Skeletal muscle tissue (tissue), 4 donors: ENCODE measurements around the gene UBQLN4. TPM values are rescaled to one million over a fixed set of nuclear protein-coding genes. Genes with fewer than 3 reads are reported as not detected.
"Not testable (repeated sequence)": the region's sequence is repeated elsewhere in the genome, so short reads cannot be mapped to it uniquely, and the experiment has no call there.

Source experiments
- H3K27ac ChIP-seq: one replicate; pipeline ENCODE4 v1.7.0; 2013; ENCODE audit warnings: mild to moderate bottlenecking, low read depth, low read length, inconsistent platforms
- H3K27me3 ChIP-seq, 3 donors: one replicate each; pipeline ENCODE4 v1.7.0; 2013; ENCODE audit warnings: low read length in 3 of 3; ENCODE audit not compliant: control insufficient read depth in 3 of 3, insufficient read depth in 3 of 3
- H3K36me3 ChIP-seq, 3 donors: one replicate each; pipeline ENCODE4 v1.7.0; 2013; ENCODE audit warnings: low read length in 3 of 3; ENCODE audit not compliant: control insufficient read depth in 3 of 3, insufficient read depth in 3 of 3
- H3K4me1 ChIP-seq, 3 donors: one replicate each; pipeline ENCODE4 v1.7.0; 2013; ENCODE audit warnings: low read length in 3 of 3, mild to moderate bottlenecking in 3 of 3; ENCODE audit not compliant: control insufficient read depth in 3 of 3, insufficient read depth in 3 of 3
- H3K4me3 ChIP-seq, 3 donors: one replicate each; pipeline ENCODE4 v1.7.0; 2013; ENCODE audit warnings: low read length in 3 of 3
- H3K9ac ChIP-seq, 3 donors: one replicate each; pipeline ENCODE4 v1.7.0; 2013; ENCODE audit warnings: low read length in 3 of 3, mild to moderate bottlenecking in 3 of 3, moderate library complexity in 2 of 3, low read depth in 1 of 3
- H3K9me3 ChIP-seq, 3 donors: one replicate each; pipeline ENCODE4 v1.7.0; 2013; ENCODE audit warnings: low read length in 3 of 3; ENCODE audit not compliant: control insufficient read depth in 3 of 3
- total RNA-seq: library from RNA; depleted of rRNA; stranded (reverse); fragments of >200 nt; gene quantifications from one replicate; pipeline ENCODE4 v1.2.3, GENCODE V29; 2014
- donor health status: Osteomylitis.

The UBQLN4 gene
- total RNA-seq, 1 donor from 2014 or later: 15.7 TPM

DNA sequence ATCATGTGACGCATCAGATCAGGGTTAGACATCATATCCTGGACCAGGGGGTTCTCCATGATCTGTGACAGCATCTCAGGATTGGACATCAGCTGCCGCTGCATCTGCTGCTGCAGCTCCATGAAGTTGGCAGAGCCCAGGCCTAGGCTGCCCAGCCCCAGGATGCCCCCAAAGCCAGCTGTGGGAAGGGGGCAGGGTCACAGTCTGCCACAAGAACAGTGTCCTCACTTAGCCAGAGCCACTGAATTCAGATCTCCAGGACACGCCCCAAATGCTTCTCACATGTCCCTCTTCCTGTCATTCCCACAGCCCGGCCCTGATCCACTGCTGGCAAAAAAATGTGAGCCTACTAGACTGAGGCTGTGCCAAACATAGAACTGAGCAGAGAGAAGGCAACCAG is 3.2 kb downstream of the UBQLN4 start:
- Histone ChIP-seq H3K9me3 (no peaks in the 10 kb centered on the region), H3K4me1 (peaks cover 17 to 32% (median 19%) of the 10 kb centered on the region in 3 donors), H3K27me3 (no peaks in the 10 kb centered on the region), H3K9ac (no peak overlapping the region), H3K36me3 (peaks cover 10 to 25% (median 24%) of the 10 kb centered on the region in 3 donors), H3K27ac (peak overlapping the region; percentile 19), H3K4me3 (no peak overlapping the region)

DNA sequence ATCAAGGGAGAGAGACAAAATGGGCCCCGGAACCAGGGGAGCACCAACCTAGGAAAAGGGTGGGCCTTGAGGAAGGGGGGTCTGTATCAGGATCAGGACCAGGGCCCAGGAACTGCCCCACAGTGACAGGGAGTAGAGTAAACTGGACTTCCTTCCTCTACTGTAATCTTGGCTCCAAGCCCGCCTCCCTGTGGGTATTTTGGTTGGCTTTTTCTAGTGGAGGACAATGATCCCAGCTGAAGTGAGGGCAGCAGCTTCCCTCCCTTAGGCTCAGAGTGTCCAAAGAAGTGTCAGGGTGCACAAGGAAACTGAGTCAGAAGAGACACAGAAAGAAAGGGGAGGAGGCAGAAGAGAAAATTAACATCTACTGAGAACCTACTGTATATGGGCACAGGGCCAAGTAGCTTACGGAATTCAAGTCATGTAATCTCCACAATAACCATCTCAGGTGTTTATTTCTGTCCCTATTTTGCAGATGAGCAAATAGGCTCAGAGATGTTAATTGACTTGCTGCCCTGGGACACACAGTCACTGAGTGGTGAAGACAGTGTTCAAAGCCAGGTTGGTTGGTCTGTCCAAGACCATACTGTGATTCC is 4.8 kb downstream of the UBQLN4 start:
- Histone ChIP-seq H3K4me3 (no peak overlapping the region), H3K9ac (no peak overlapping the region), H3K27me3 (no peaks in the 10 kb centered on the region), H3K9me3 (no peaks in the 10 kb centered on the region), H3K36me3 (peaks cover 16 to 38% (median 32%) of the 10 kb centered on the region in 3 donors), H3K4me1 (peaks cover 10 to 20% (median 12%) of the 10 kb centered on the region in 3 donors), H3K27ac (no peak overlapping the region)

DNA sequence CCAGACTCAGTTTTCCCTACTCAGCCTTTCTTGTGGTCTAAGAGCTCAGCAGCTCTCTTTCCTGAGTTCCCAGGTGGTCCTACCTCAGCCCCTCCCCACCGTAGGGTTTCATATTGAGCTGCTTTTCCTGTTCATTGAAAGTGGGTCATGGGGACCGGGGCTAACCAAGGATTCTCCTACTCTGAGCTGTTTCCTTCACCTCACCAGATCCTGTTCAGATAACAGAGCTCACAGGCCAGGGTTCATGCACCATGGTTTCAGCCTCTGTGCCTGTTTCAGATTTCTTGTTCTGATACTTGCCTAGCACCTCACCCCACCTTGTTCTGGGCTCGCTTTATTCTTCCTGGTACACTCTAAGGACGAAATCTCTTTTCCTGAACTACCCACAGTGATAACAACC is 8.5 kb downstream of the UBQLN4 start:
- H3K27ac ChIP-seq: no peak overlapping the region
- H3K4me3 ChIP-seq: no peak overlapping the region
- H3K9me3 ChIP-seq: no peaks in the 10 kb centered on the region
- H3K36me3 ChIP-seq: peaks cover 33 to 65% (median 58%) of the 10 kb centered on the region in 3 donors
- H3K9ac ChIP-seq: peak overlapping the region in 1 of 3 donors; percentile 17
- peaks cover 0 to 2% (median under 1%) of the 10 kb centered on the region in 3 donors for H3K4me1 ChIP-seq
- H3K27me3 ChIP-seq: no peaks in the 10 kb centered on the region

- Histone ChIP-seq H3K4me3 (no peak overlapping the region), H3K27ac (no peak overlapping the region), H3K27me3 (no peaks in the 10 kb centered on the region), H3K4me1 (no peaks in the 10 kb centered on the region), H3K9ac (no peak overlapping the region), H3K9me3 (no peaks in the 10 kb centered on the region), H3K36me3 (peaks cover 32 to 50% (median 38%) of the 10 kb centered on the region in 3 donors)
Measured at GRCh38 chr1:156042828-156043227, 10.8 kb downstream of the UBQLN4 start.

DNA sequence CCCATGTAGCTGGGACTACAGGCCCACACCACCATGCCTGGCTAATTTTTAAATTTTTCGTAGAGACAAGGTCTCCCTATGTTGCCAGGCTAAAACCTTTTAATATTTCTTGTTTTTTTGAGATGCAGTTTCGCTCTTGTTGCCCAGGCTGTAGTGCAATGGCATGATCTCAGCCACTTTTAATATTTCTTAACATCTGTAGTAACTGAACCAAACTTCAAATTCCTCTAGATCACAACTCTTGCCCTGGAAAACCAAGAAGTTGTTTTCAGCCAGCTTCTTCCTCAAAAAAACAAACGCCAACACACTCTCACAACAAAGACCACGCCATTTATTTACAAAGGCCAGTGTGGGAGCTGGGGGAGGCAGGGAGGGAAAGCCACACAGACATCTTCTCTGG is 18.6 kb downstream of the UBQLN4 start:
- H3K27ac ChIP-seq, H3K36me3 ChIP-seq, H3K9me3 ChIP-seq, H3K4me1 ChIP-seq, H3K4me3 ChIP-seq, H3K9ac ChIP-seq, H3K27me3 ChIP-seq: not testable (repeated sequence)

DNA sequence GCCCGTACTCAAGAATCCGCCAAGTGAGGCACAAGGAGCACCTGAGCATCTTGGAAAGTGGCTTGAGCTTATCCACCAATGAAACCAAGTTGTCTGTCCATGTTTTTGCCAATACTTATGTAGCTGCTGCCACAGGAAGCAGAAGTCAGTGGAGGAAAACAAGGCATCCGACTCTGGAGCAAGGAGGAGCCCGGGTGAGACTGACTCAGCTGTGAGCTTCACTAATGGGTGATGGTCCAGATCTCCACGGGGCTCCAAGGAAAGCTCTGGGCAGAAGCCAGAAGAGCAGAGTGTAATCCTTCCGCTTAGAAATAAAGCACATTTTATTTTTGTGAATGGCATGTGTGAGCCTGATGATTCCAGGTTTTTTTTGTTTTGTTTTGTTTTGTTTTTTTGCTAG is 20.6 kb downstream of the UBQLN4 start:
- Histone ChIP-seq H3K4me3 (no peak overlapping the region), H3K9ac (no peak overlapping the region), H3K27me3 (no peaks in the 10 kb centered on the region), H3K4me1 (no peaks in the 10 kb centered on the region), H3K9me3 (no peaks in the 10 kb centered on the region), H3K36me3 (peaks cover 0 to 6% (median 2%) of the 10 kb centered on the region in 3 donors), H3K27ac (no peak overlapping the region)

DNA sequence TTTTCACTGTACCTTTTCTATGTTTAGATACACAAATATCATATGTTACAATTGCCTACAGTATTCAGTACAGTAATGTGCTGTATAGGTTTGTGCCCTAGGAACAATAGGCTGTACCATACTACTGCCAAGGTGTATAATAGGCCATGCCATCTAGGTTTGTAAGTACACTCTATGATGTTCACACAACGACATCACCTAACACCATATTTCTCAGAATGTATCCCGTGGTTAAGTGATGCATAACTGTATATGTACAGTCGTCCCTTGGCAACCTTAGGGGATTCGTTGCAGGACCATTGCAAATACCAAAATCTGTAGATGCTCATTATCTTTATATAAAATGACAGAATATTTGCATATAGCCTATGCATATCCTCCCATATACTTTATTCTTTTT is 27.0 kb downstream of the UBQLN4 start:
- no peaks in the 10 kb centered on the region for H3K4me1 ChIP-seq
- H3K9me3 ChIP-seq: no peaks in the 10 kb centered on the region
- peaks cover 0 to 2% (median 0%) of the 10 kb centered on the region in 3 donors for H3K27me3 ChIP-seq
- no peak overlapping the region for H3K9ac ChIP-seq
- no peaks in the 10 kb centered on the region for H3K36me3 ChIP-seq
- no peak overlapping the region for H3K27ac ChIP-seq
- no peak overlapping the region for H3K4me3 ChIP-seq

GRCh38 chr1:156025876-156026275 is 27.7 kb downstream of the UBQLN4 start:
- Histone ChIP-seq H3K9me3 (no peaks in the 10 kb centered on the region), H3K4me3 (no peak overlapping the region)

GRCh38 chr1:156024801-156025200 is 28.8 kb downstream of the UBQLN4 start:
- H3K36me3 ChIP-seq: no peaks in the 10 kb centered on the region
- H3K9me3 ChIP-seq: no peaks in the 10 kb centered on the region
- peaks cover 0 to 2% (median 0%) of the 10 kb centered on the region in 3 donors for H3K27me3 ChIP-seq
- H3K27ac ChIP-seq: no peak overlapping the region
- no peak overlapping the region for H3K9ac ChIP-seq
- no peak overlapping the region for H3K4me3 ChIP-seq
- peaks cover 6 to 9% (median 9%) of the 10 kb centered on the region in 3 donors for H3K4me1 ChIP-seq

More at GRCh38 chr1:156025876-156026275, 27.7 kb downstream of the UBQLN4 start:
- Histone ChIP-seq H3K27me3 (peaks cover 0 to 2% (median 0%) of the 10 kb centered on the region in 3 donors), H3K27ac (no peak overlapping the region), H3K9ac (no peak overlapping the region), H3K36me3 (no peaks in the 10 kb centered on the region), H3K4me1 (peaks cover 0 to 3% (median 3%) of the 10 kb centered on the region in 3 donors)

- Histone ChIP-seq H3K9me3 (no peaks in the 10 kb centered on the region), H3K4me3 (no peak overlapping the region), H3K27me3 (peaks cover 0 to 2% (median 0%) of the 10 kb centered on the region in 3 donors), H3K27ac (no peak overlapping the region), H3K4me1 (peaks cover 8 to 11% (median 10%) of the 10 kb centered on the region in 3 donors), H3K36me3 (peaks cover 3 to 13% (median 8%) of the 10 kb centered on the region in 3 donors), H3K9ac (no peak overlapping the region)
Measured at GRCh38 chr1:156021954-156022353, 31.6 kb downstream of the UBQLN4 start.
